Heart right ventricle (tissue), 16 donors: ENCODE results near the gene ATP13A2. TPM values are rescaled to one million over a fixed set of nuclear protein-coding genes. Genes with fewer than 3 reads are reported as not detected.

Experiments used
- ATAC-seq, 8 donors: fragments of 200-7000 bp; cut with Tn5 transposase; one replicate each; pipeline ENCODE4 v1.9.1; 2020; ENCODE audit warnings: mild to moderate bottlenecking in 8 of 8, moderate library complexity in 8 of 8, moderate number of reproducible peaks in 1 of 8
- DNase-seq, 2 donors: peaks; one replicate each; pipeline ENCODE4 v3.0.0-alpha.2; 2020
- H3K27ac ChIP-seq, 10 donors: fragments of 200-600 bp; sonication (generic) in 2 of 10; one replicate each; pipeline versions ENCODE4 v1.5.0 to v1.8.0; 2020 to 2022; ENCODE audit warnings: mild to moderate bottlenecking in 3 of 10
- H3K27me3 ChIP-seq, 7 donors: fragments of 200-600 bp; one replicate each; pipeline ENCODE4 v1.8.0; 2021 to 2022; ENCODE audit warnings: mild to moderate bottlenecking in 2 of 7
- H3K36me3 ChIP-seq, 9 donors: fragments of 200-600 bp; sonication (generic) in 1 of 9; one replicate each; pipeline versions ENCODE4 v1.5.0 to v1.8.0; 2020 to 2022; ENCODE audit warnings: mild to moderate bottlenecking in 2 of 9
- H3K4me1 ChIP-seq, 9 donors: fragments of 200-600 bp; sonication (generic) in 1 of 9; one replicate each; pipeline versions ENCODE4 v1.5.0 to v1.8.0; 2020 to 2022; ENCODE audit warnings: mild to moderate bottlenecking in 4 of 9
- H3K4me3 ChIP-seq, 10 donors: fragments of 200-600 bp; sonication (generic) in 2 of 10; one replicate each; pipeline versions ENCODE4 v1.5.0 to v1.8.0; 2020 to 2022; ENCODE audit warnings: mild to moderate bottlenecking in 7 of 10, moderate library complexity in 2 of 10
- H3K9me3 ChIP-seq, 11 donors: fragments of 200-600 bp in 10 of 11; sonication (generic) in 2 of 11; one replicate each; pipeline versions ENCODE4 v1.5.0 to v1.8.0; 2013 to 2022; ENCODE audit warnings: mild to moderate bottlenecking in 2 of 11, control low read depth in 1 of 11, moderate library complexity in 1 of 11
- WGBS, 2 donors: extraction: QIAGEN DNeasy Blood & Tissue Kit; methylation state at CpG; one replicate each; pipeline ENCODE4 v1.1.7; 2013; ENCODE audit warnings: inconsistent platforms in 1 of 2; 5-methylcytosine and 5-hydroxymethylcytosine counted together
- intact Hi-C, 10 donors: fragments of 100-400 bp; cut with DNase I; formaldehyde crosslinking; loops; one replicate each; pipeline versions ENCODE4 v1.11.1 to v1.14.2; 2022
- polyA plus RNA-seq, 2 donors: library from polyadenylated mRNA; stranded (reverse); fragments of 200-250 nt; gene quantifications; one replicate each; pipeline ENCODE4 v1.2.3, GENCODE V29; 2013
- total RNA-seq, 10 donors: library from RNA; stranded (reverse); fragmentation: NEBNext Ultra II Directional in 3 of 10; extraction: Animal tissue kit (Norgen Biotek cat#: 25700) in 3 of 10; gene quantifications; one replicate each; pipeline versions ENCODE4 v1.2.1 to v1.2.4, GENCODE V29; 2021 to 2023
- TF ChIP-seq, protein P1 (sequence below), 9 donors: fragments of 200-600 bp; sonication (generic) in 2 of 9; IDR thresholded peaks; one replicate each; pipeline versions ENCODE4 v1.5.0 to v1.8.0; 2021 to 2022; ENCODE audit warnings: antibody characterized with exemption in 9 of 9, mild to moderate bottlenecking in 5 of 9, moderate library complexity in 1 of 9
- donor health status: Arrhythmogenic right ventricular cardiomyopathy.
- donor health status: ischemic (EF 13 %, LVEDD 7.1; RV severe dilation, severe dysfunction).
- donor health status: healthy with polysubstance abuse.
- donor health status: DM: no; HTN: yes; CAD: no.
- donor health status: DM: no; HTN: no; CAD: no.
- donor health status: ischemic (EF 25% LVEDD 6.9; RV normal size, moderate dysfunction).
- donor health status: ischemic (EF 25% LVEDD 5.7; RV mildly dilated, moderate dysfunction).
- donor health status: healthy.
- donor health status: DM: yes; HTN: yes; CAD: no.
- donor health status: Ischemic cardiomyopathy.
- donor health status: ischemic (EF 35%, LVEDD 5.7; RV mildly dilated, moderate dysfunction).
- donor health status: nonischemic (EF 11% LVEDD 7.7; RV severe dilation, severe dysfunction).
- donor health status: DM: yes; HTN: yes; CAD: no.
- donor health status: PGD.
- donor health status: ischemic (EF 29% LVEDD 5.4; RV normal size, mild dysfunction).
- donor health status: nonischemic (EF 23%, LVEDD 6.1; RV moderate dilation, normal function).

ATP13A2 gene
- total and polyA plus RNA-seq, 12 donors: 7.2 to 20.0 (median 11.0) TPM

DNA sequence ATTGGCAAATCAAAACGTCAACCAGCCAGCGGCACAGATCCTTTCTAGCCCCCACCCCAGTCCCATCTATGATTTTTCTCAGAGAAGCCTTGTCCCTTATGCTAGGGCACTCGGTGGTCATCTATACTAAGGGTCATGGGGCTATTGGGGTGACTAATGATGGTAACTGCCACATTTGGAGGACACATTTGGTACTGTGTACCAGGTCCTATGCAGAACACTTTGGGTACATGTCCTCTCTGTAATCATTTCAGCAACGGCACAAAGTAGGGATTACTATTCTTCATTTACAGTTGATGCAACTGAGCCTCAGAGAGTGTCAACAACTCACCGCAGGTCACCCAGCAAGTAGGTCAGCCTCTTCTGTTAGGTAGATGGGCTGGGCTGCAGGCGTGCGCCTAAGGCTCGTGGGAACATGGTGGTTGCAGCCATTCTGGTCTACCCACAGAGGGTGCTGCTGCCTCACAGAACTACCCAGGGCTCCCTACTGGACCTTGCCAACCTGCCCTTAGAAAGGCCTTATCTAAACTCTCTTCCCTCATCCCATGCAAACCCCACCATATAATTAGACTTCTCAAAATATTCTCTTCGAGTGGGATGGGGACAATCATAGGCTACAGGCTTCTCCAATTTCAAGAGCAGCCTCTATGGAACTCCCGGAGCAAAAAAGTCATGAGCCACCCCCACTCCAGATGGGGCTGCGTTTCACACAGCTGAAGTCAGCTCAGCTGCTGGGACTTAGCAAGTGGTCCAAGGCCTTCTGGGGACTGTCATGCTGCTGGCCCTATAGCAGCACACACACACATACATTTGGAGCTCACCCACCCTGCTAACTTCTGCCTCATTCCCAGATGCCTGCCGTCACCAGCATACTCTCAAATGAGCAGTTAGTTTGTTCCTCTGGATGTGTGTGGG, 47.9 kb upstream of the ATP13A2 start:
- peaks cover 0 to 5% (median 0%) of the 10 kb centered on the region in 7 donors for H3K27me3 ChIP-seq
- H3K36me3 ChIP-seq: no peaks in the 10 kb centered on the region
- intact Hi-C loops: loop anchor here in 9 of 10 donors (1.0 to 10.0 kb wide), 7 partner anchors 65 to 345 kb away; no protein-coding TSS in a partner anchor
- ATAC-seq (peak; percentile 59 to 88 (median 84)), DNase-seq (peak; percentile 43 to 53)
- WGBS, 2 donors: 35% methylated on average over 12 of the region's 12 CpGs
- H3K4me1 ChIP-seq: peaks cover 0 to 49% (median 7%) of the 10 kb centered on the region in 9 donors
- H3K27ac ChIP-seq: peak overlapping the region in 1 of 10 donors; percentile 72
- H3K9me3 ChIP-seq: peaks cover 0 to 2% (median under 1%) of the 10 kb centered on the region in 11 donors
- TF ChIP-seq, protein P1, sequence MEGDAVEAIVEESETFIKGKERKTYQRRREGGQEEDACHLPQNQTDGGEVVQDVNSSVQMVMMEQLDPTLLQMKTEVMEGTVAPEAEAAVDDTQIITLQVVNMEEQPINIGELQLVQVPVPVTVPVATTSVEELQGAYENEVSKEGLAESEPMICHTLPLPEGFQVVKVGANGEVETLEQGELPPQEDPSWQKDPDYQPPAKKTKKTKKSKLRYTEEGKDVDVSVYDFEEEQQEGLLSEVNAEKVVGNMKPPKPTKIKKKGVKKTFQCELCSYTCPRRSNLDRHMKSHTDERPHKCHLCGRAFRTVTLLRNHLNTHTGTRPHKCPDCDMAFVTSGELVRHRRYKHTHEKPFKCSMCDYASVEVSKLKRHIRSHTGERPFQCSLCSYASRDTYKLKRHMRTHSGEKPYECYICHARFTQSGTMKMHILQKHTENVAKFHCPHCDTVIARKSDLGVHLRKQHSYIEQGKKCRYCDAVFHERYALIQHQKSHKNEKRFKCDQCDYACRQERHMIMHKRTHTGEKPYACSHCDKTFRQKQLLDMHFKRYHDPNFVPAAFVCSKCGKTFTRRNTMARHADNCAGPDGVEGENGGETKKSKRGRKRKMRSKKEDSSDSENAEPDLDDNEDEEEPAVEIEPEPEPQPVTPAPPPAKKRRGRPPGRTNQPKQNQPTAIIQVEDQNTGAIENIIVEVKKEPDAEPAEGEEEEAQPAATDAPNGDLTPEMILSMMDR (IDR thresholded peaks at IDR 0.05): peak; percentile 41 to 73 (median 67)
- no peak overlapping the region for H3K4me3 ChIP-seq

DNA sequence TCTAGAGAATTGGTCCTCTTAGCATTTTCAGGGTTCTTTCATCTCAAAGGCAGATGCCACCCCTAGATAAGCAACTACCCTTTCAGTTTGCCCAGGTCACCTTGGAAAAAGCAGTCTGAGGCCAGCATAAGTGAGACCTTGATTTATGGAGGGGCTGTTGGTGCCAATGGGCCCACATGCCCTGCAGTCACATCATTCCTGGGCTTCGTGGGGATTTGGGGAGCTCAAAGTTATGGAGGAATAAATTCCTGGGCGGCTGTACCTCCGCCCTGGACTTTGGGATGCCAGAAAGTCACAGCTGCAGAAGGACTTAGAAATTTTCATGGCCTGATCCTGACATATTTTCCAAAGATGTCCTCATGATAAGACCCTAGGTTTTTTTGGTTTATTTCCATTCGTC, 44.8 kb upstream of the ATP13A2 start:
- H3K9me3 ChIP-seq: no peaks in the 10 kb centered on the region
- H3K4me1 ChIP-seq: peaks cover 5 to 43% (median 19%) of the 10 kb centered on the region in 9 donors
- peaks cover 0 to 9% (median 0%) of the 10 kb centered on the region in 9 donors for H3K36me3 ChIP-seq
- WGBS, 2 donors: 81 to 86% methylated on average over 4 of the region's 4 CpGs
- no peak for ATAC-seq
- H3K27ac ChIP-seq: no peak overlapping the region
- no peak for DNase-seq
- intact Hi-C loops: loop anchor here in 1 of 10 donors (5.0 kb wide), 1 partner anchor 181 kb away; no protein-coding TSS in a partner anchor
- peaks cover 0 to 5% (median 0%) of the 10 kb centered on the region in 7 donors for H3K27me3 ChIP-seq
- TF ChIP-seq, protein P1 (IDR thresholded peaks at IDR 0.05): no peak
- no peak overlapping the region for H3K4me3 ChIP-seq

DNA sequence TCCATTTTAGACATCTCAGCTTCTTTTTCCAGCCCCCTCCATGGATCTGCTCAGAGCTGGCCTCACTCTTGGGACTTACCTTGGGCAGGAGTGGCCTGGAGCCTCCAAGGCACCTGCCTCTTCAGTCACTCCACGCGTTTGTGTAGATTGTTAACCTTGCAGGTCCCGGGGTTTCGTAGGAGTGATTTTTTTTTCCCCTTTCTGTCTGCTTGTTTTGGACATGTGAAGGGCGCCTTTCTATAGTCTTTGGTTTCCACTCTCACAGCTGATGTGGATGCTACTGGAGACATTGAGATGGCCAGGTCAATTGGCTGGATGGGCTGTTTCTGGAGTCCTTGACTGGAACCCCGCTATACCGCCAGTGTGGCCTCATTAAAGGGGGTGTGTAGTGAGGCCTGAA, 44.1 kb upstream of the ATP13A2 start:
- H3K9me3 ChIP-seq: no peaks in the 10 kb centered on the region
- no peak for ATAC-seq
- intact Hi-C loops: loop anchor here in 1 of 10 donors (5.0 kb wide), 1 partner anchor 182 kb away; no protein-coding TSS in a partner anchor
- peaks cover 0 to 5% (median 0%) of the 10 kb centered on the region in 7 donors for H3K27me3 ChIP-seq
- H3K4me3 ChIP-seq: no peak overlapping the region
- WGBS, 2 donors: 93 to 96% methylated on average over 7 of the region's 7 CpGs
- peaks cover 5 to 40% (median 25%) of the 10 kb centered on the region in 9 donors for H3K4me1 ChIP-seq
- no peak for DNase-seq
- TF ChIP-seq, protein P1 (IDR thresholded peaks at IDR 0.05): no peak
- H3K36me3 ChIP-seq: peaks cover 0 to 16% (median 5%) of the 10 kb centered on the region in 9 donors
- H3K27ac ChIP-seq: no peak overlapping the region

DNA sequence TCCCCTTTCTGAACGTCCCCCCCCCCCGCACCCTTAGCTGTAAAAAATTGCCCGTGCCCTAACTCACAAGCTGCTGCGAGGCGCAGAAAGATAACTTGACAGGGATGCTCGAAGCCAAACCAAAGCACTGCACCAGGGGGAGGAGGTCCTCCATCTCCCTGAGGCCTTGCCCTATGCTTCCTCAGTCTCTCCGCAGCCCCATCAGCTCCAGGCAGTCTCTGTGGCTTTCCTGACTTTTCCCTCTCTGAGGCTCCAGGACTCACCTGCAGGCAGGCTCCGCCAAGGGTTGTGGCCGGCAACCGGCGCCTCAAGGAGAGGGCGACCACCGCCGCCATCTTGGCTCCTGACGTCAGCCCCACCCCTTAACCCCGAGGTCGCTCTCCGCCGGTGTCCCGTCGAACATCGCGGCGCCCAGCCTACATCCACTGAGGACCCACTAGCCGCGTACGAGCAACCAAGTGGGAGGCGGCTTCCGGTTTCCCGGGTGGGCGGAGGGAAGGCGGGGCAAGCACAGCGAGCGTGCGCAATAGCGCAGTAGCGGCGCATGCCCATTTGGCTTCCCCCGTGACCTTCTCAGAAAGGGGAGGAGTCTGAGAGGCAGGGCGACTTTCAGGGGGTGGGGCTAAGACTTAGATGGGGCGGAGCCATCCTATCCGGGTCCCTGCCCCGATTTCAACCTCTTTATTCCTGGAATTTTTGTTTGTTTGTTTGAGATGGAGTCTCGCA, 42.1 kb upstream of the ATP13A2 start, which contains the start of gene SDHB:
TSS of gene SDHB (minus strand) at position 348 of the 726 bp plus-strand sequence. CDS start at position 335, 13 bp downstream.
- peak within 1 kb of the TSS; percentile 66 to 86 (median 74) for H3K4me3 ChIP-seq
- peak; percentile 98 to 99 (median 99) for ATAC-seq

More for the DNA sequence above, 42.1 kb upstream of the ATP13A2 start, which contains the start of gene SDHB:
- TF ChIP-seq, protein P1 (IDR thresholded peaks at IDR 0.05): no peak
- Histone ChIP-seq H3K4me1 (peaks cover 5 to 34% (median 26%) of the 10 kb centered on the region in 9 donors), H3K9me3 (no peaks in the 10 kb centered on the region), H3K36me3 (peaks cover 0 to 35% (median 13%) of the 10 kb centered on the region in 9 donors), H3K27me3 (no peaks in the 10 kb centered on the region), H3K27ac (peak within 1 kb of the TSS; percentile 41 to 92 (median 87))
- intact Hi-C loops: loop anchor here in 1 of 10 donors (5.0 kb wide), 1 partner anchor 42 kb away; the partner anchor contains the start of gene ATP13A2
- WGBS, 2 donors: 0 to 1% methylated on average over 44 of the region's 44 CpGs
- peak; percentile 99 for DNase-seq
